Duodenal mucosa (tissue), 2 donors: Measurements from ENCODE around the gene SLC6A4.
"Not testable (repeated sequence)": the region's sequence is repeated elsewhere in the genome, so short reads cannot be mapped to it uniquely, and the experiment has no call there.

Experiments
- H3K27ac ChIP-seq: one replicate; pipeline ENCODE4 v1.7.0; 2013; ENCODE audit warnings: low read depth, low read length
- H3K27me3 ChIP-seq, 2 donors: one replicate each; pipeline ENCODE4 v1.7.0; 2013; ENCODE audit warnings: low read length in 2 of 2, control low read depth in 1 of 2; ENCODE audit not compliant: insufficient read depth in 2 of 2, control insufficient read depth in 1 of 2
- H3K36me3 ChIP-seq, 2 donors: one replicate each; pipeline ENCODE4 v1.7.0; 2013; ENCODE audit warnings: low read length in 2 of 2, control low read depth in 1 of 2; ENCODE audit not compliant: insufficient read depth in 2 of 2, control insufficient read depth in 1 of 2
- H3K4me1 ChIP-seq, 2 donors: one replicate each; pipeline ENCODE4 v1.7.0; 2013; ENCODE audit warnings: low read length in 2 of 2, control low read depth in 1 of 2; ENCODE audit not compliant: insufficient read depth in 2 of 2, control insufficient read depth in 1 of 2
- H3K4me3 ChIP-seq, 2 donors: one replicate each; pipeline ENCODE4 v1.7.0; 2013; ENCODE audit warnings: low read length in 2 of 2, low read depth in 1 of 2
- H3K9ac ChIP-seq, 2 donors: one replicate each; pipeline ENCODE4 v1.7.0; 2013; ENCODE audit warnings: low read length in 2 of 2, low read depth in 1 of 2
- H3K9me3 ChIP-seq, 2 donors: one replicate each; pipeline ENCODE4 v1.7.0; 2013; ENCODE audit warnings: low read length in 2 of 2, control low read depth in 1 of 2; ENCODE audit not compliant: control insufficient read depth in 1 of 2

Gene SLC6A4

GRCh38 chr17:30232824-30233427, 2.6 kb downstream of the SLC6A4 start:
- no peaks in the 10 kb centered on the region for H3K36me3 ChIP-seq
- peaks cover 20 to 27% of the 10 kb centered on the region in 2 donors for H3K4me1 ChIP-seq
- H3K27ac ChIP-seq = no peak overlapping the region
- H3K9ac ChIP-seq = no peak overlapping the region
- H3K27me3 ChIP-seq = peaks cover 37 to 38% of the 10 kb centered on the region in 2 donors
- no peak overlapping the region for H3K4me3 ChIP-seq
- H3K9me3 ChIP-seq = no peaks in the 10 kb centered on the region

- no peak overlapping the region for H3K4me3 ChIP-seq
- H3K27me3 ChIP-seq = peaks cover 30 to 31% of the 10 kb centered on the region in 2 donors
- no peak overlapping the region for H3K27ac ChIP-seq
Observed at GRCh38 chr17:30232015-30232823, 3.3 kb downstream of the SLC6A4 start.

GRCh38 chr17:30230596-30231125, 4.8 kb downstream of the SLC6A4 start:
- peaks cover 20 to 21% of the 10 kb centered on the region in 2 donors for H3K27me3 ChIP-seq
- H3K9ac ChIP-seq = no peak overlapping the region
- H3K36me3 ChIP-seq = no peaks in the 10 kb centered on the region

More at GRCh38 chr17:30232015-30232823, 3.3 kb downstream of the SLC6A4 start:
- H3K4me1 ChIP-seq = peaks cover 14 to 19% of the 10 kb centered on the region in 2 donors
- H3K9ac ChIP-seq = no peak overlapping the region
- no peaks in the 10 kb centered on the region for H3K36me3 ChIP-seq
- no peaks in the 10 kb centered on the region for H3K9me3 ChIP-seq

GRCh38 chr17:30230009-30230408, 5.5 kb downstream of the SLC6A4 start:
- not testable (repeated sequence) for H3K27ac ChIP-seq, H3K9ac ChIP-seq, H3K9me3 ChIP-seq, H3K4me3 ChIP-seq, H3K36me3 ChIP-seq
- Histone ChIP-seq H3K4me1 (peaks cover 13% of the 10 kb centered on the region in 2 donors), H3K27me3 (peaks cover 13 to 16% of the 10 kb centered on the region in 2 donors)

More at GRCh38 chr17:30230596-30231125, 4.8 kb downstream of the SLC6A4 start:
- peaks cover 12 to 15% of the 10 kb centered on the region in 2 donors for H3K4me1 ChIP-seq
- H3K9me3 ChIP-seq = no peaks in the 10 kb centered on the region
- no peak overlapping the region for H3K4me3 ChIP-seq
- H3K27ac ChIP-seq = no peak overlapping the region

GRCh38 chr17:30229012-30229411, 6.5 kb downstream of the SLC6A4 start:
- H3K9me3 ChIP-seq = no peaks in the 10 kb centered on the region
- no peak overlapping the region for H3K4me3 ChIP-seq
- H3K9ac ChIP-seq = no peak overlapping the region
- H3K27me3 ChIP-seq = peaks cover 4 to 12% of the 10 kb centered on the region in 2 donors
- peaks cover 11 to 13% of the 10 kb centered on the region in 2 donors for H3K4me1 ChIP-seq
- no peak overlapping the region for H3K27ac ChIP-seq
- no peaks in the 10 kb centered on the region for H3K36me3 ChIP-seq

- Histone ChIP-seq H3K9ac (no peak overlapping the region), H3K4me1 (peaks cover 18 to 20% of the 10 kb centered on the region in 2 donors), H3K36me3 (no peaks in the 10 kb centered on the region), H3K9me3 (no peaks in the 10 kb centered on the region), H3K27ac (no peak overlapping the region), H3K27me3 (peaks cover 4 to 11% of the 10 kb centered on the region in 2 donors), H3K4me3 (no peak overlapping the region)
Observed at GRCh38 chr17:30228011-30228410, 7.5 kb downstream of the SLC6A4 start.

GRCh38 chr17:30226878-30227277, 8.6 kb downstream of the SLC6A4 start:
- Histone ChIP-seq H3K9ac (no peak overlapping the region), H3K4me1 (peaks cover 18 to 26% of the 10 kb centered on the region in 2 donors), H3K9me3 (no peaks in the 10 kb centered on the region), H3K27ac (no peak overlapping the region), H3K4me3 (no peak overlapping the region), H3K27me3 (peaks cover under 1 to 5% of the 10 kb centered on the region in 2 donors), H3K36me3 (no peaks in the 10 kb centered on the region)

GRCh38 chr17:30225919-30226553, 9.5 kb downstream of the SLC6A4 start:
- Histone ChIP-seq H3K36me3 (no peaks in the 10 kb centered on the region), H3K4me1 (peaks cover 18 to 26% of the 10 kb centered on the region in 2 donors), H3K27me3 (peaks cover 0 to 5% of the 10 kb centered on the region in 2 donors), H3K9ac (no peak overlapping the region), H3K27ac (no peak overlapping the region), H3K9me3 (no peaks in the 10 kb centered on the region), H3K4me3 (no peak overlapping the region)

DNA sequence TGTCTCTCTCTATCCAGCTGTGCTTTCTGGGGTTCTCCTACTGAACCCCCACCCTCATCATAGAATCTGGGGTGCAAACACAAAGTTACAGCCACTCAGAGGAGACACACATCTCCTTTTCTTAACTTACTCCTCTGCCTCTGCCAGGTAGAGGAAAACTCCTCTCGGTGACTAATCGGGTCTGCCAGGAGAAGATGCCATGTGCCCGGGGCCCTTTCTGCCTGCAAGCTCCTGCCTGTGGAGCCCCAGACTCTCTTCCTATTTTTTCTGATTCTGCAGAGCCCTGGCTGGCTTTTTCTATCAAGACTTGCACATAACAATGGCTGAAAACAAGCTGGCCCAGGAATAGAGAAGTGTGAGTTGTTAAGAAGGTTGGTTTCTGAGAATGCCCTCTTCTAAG, 10.4 kb downstream of the SLC6A4 start:
- Histone ChIP-seq H3K9ac (no peak overlapping the region), H3K4me1 (peaks cover 21 to 27% of the 10 kb centered on the region in 2 donors), H3K9me3 (no peaks in the 10 kb centered on the region), H3K27me3 (no peaks in the 10 kb centered on the region), H3K36me3 (no peaks in the 10 kb centered on the region), H3K4me3 (no peak overlapping the region), H3K27ac (no peak overlapping the region)
